HG02763 (cell line): ENCODE data around the gene ZNF511.
"Not testable (repeated sequence)": the region's sequence is repeated elsewhere in the genome, so short reads cannot be mapped to it uniquely, and the experiment has no call there.

Experiments
- ATAC-seq: cut with Tn5 transposase; IDR thresholded peaks from one replicate; pipeline ENCODE4 v1.9.1; 2021; ENCODE audit warnings: mild to moderate bottlenecking, moderate library complexity; ENCODE audit not compliant: unreplicated experiment

Gene ZNF511

DNA sequence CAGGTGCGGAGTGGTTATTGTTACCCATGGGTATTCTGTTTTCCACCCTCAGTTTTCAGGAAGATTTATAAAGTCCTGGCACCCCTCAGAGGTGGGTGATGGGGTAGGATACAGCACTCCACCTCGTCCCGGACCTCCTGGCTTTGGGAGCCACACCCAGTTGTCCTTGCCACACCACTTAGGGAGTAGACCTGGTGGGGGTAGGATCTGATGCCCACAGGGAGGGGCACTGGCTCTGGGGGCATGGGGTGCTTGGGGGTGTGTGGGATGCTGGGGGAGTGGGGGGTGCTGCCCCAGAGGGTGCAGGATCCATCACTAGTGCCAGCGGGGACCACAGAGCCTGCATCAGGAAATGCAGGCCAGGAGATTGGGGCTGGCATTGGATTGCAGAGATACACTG, 4.5 kb downstream of the ZNF511 start:
- ATAC-seq: no peak

GRCh38 chr10:133314911-133315310, 6.2 kb downstream of the ZNF511 start:
- ATAC-seq: no peak

GRCh38 chr10:133315847-133316246, 7.1 kb downstream of the ZNF511 start:
- no peak for ATAC-seq

DNA sequence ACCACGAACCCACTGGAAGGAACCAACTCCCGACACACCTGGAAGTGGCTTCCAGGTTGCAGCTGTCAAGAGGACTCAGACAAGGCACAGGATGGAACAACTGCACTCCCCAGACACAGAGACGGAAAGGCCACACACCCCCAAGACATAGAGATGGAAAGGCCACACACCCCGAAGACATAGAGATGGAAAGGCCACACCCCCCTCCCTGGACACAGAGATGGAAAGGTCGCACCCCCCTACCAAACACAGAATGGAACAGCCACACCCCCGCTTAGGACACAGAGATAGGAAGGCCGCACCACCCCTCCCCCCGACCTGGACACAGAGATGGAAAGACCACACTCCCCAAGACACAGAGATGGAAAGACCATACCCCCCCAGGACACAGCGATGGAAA, 7.6 kb downstream of the ZNF511 start:
- ATAC-seq: no peak

DNA sequence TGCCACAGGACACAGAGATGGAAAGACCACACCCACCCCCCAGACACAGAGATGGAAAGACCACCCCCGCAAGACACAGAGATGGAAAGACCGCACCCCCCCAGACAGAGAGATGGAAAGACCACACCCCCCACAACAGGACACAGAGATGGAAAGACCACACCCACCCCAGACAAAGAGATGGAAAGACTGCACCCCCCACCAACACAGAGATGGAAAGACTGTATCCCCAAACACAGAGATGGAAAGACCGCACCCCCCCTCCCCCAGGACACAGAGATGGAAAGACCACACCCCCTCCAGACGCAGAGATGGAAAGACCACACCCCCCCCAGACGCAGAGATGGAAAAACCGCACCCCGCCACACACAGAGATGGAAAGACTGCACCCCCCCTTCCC, 8.0 kb downstream of the ZNF511 start:
- ATAC-seq: no peak

GRCh38 chr10:133318494-133319127, 9.9 kb downstream of the ZNF511 start:
- no peak for ATAC-seq

GRCh38 chr10:133320852-133321422, 12.2 kb downstream of the ZNF511 start:
- ATAC-seq: not testable (repeated sequence)

DNA sequence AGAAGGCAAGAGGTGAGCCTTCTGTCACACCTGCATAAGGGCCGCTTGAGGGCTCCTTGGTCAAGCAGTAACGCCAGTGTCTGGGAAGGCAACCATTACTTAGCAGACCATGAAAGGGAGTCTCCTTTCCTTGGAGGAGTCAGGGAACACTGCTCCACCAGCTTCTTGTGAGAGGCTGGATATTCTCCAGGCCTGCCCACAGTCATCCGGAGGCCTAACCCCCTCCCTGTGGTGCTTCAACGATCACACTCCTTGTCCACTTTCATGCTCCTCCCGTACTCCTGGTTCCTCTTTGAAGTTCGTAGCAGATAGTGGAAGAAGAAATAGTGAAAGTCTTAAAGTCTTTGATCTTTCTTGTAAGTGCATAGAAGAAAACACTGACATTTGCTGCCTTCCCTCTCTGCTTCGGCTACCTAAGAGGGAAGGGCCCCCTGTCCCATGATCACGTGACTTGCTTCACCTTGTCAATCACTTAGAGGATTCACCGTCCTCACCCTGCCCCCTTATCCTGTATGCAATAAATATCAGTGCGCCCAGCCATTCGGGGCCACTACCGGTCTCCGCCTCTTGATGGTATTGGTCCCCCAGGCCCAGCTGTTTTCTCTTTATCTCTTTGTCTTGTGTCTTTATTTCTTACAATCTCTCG, 13.5 kb downstream of the ZNF511 start:
- not testable (repeated sequence) for ATAC-seq

- ATAC-seq: no peak
Measured at GRCh38 chr10:133324198-133324792, 15.6 kb downstream of the ZNF511 start.

- no peak for ATAC-seq
Measured at GRCh38 chr10:133324857-133325260, 16.1 kb downstream of the ZNF511 start.

GRCh38 chr10:133325440-133326222, 16.9 kb downstream of the ZNF511 start:
- no peak for ATAC-seq

- ATAC-seq: no peak
Measured at GRCh38 chr10:133326223-133326551, 17.5 kb downstream of the ZNF511 start.

DNA sequence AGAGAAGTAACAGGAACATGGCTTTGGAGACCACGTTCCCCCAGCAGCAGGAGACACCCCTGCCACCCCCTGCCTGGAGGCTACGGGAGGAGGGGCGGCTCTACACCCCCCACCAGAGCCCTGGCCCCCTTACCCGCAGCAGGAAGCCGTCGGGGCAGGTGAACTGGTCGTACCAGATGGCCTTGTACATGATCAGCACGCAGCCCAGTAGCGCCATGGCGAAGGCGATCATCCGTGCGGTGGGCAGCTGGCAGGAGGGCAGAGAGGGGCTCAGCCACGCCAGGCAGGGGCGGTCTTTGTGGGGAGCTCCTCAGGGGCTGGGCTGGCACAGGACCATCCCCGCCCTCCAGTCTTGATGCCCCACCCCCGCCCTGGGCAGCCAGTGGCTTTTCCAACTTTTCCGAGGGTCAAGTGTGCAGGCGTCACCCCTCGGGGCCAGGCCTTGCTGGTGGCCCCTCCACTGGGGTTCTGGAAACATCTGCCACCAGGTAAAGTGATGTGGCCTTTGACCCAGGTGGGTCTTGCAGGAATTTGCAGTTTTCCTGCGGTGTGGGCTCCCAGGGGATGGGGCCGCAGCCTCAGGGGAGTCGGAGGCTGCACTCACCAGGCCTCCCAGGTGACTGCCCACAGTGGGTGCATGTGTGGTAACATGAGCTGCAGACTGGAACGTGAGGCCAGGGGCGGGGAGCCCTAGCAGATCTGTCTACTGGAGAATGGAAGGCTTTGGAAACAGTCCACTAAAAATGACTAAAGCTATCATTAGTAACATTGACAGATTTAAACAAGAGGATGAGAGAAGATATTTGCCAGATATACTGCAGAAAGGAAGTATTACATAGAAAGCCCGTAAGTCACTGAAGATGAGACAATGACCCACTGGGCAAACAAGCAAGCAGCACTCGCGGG, 18.3 kb downstream of the ZNF511 start:
- ATAC-seq: no peak

GRCh38 chr10:133327651-133328357, 19.1 kb downstream of the ZNF511 start:
- ATAC-seq: no peak

- no peak for ATAC-seq
Measured at GRCh38 chr10:133328358-133329343, 19.9 kb downstream of the ZNF511 start.

GRCh38 chr10:133329491-133330202, 20.9 kb downstream of the ZNF511 start:
- ATAC-seq: peak; percentile 71

GRCh38 chr10:133332936-133333699, 24.4 kb downstream of the ZNF511 start:
- no peak for ATAC-seq
